HG02852 (cell line): Measurements from ENCODE around the gene FAF2.

Source experiments
- ATAC-seq: cut with Tn5 transposase; IDR thresholded peaks from one replicate; pipeline ENCODE4 v1.9.1; 2021; ENCODE audit warnings: mild to moderate bottlenecking, moderate library complexity; ENCODE audit not compliant: unreplicated experiment

Gene FAF2

GRCh38 chr5:176500511-176500910 is 52.3 kb downstream of the FAF2 start:
- no peak for ATAC-seq

GRCh38 chr5:176501333-176501732 is 53.1 kb downstream of the FAF2 start:
- ATAC-seq: no peak

GRCh38 chr5:176503496-176503895 is 55.3 kb downstream of the FAF2 start:
- no peak for ATAC-seq

DNA sequence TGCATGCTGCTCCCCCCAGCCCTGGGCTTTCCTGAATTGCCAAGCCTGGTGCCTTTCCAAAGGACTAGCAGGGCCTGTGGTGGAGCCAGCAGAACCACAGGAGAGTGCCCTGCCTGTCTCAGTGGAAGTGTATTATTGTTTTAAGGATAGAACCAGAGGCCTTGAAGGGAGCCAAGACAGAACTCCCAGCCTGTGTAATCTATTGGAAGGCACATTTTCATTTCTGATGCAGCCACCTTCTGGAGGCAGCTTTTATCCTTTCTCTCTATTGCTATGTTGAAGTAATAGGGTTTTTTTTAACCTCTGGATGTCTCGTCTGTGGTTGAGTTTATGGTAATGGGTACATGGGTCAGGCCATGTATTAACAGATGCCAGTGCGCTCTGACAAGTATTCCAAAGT is 59.7 kb downstream of the FAF2 start:
- ATAC-seq: no peak

DNA sequence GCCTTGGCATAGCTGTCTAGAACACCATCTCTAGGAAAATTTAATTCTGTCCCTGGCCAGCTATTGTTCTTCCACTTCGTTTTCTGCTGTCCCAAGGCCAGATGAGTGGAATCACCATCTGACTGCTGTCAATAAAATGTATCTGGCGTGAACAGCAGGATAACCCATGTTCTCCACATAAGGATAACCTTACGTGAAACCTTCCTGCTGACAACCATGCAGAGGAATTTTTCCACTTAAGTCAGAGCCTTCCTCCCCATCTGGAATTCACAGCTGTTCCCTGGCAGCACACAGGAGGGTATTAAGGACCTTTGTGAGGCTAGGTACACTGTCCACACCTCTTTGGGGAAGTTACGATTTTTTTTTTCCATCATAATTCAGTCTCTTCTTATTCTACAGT is 60.4 kb downstream of the FAF2 start:
- ATAC-seq: no peak

DNA sequence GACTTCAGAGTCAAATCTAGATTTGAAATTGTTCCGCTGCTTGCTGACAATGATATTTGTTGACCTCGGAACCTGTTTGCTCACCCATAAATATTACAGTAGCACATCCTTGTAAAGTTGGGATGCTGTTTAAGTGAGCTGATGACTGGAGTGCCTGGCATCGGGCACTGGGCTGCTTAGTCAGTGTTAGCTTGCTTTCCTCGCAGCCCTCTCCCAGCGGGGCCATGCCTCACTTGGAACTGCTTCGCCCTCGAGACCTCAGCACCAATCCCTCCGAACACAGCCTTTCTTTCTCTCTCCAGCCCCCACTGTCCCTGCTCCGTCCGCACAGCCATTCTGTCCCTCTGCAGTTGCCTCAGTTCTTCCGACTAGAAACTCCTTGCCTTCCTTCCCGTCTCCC is 65.6 kb downstream of the FAF2 start:
- no peak for ATAC-seq

- ATAC-seq: no peak
Measured at GRCh38 chr5:176514244-176514950, 66.2 kb downstream of the FAF2 start.

DNA sequence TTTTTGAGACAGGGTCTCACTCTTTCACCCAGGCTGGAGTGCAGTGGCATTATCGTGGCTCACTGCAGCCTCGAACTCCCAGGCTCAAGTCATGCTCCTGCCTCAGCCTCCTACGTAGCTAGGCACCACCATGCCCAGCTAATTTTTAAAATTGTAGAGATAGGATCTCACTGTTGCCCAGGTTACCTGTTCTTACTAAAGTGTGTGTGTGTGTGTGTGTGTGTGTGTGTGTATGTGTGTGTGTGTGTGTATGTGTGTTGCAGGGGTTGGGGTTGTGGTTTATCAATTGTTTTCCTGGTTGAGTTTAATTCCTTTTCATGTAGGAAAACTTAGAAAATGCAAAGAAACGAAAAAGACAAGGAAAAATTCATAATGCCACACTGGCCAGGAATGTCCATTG is 67.2 kb downstream of the FAF2 start:
- ATAC-seq: no peak

DNA sequence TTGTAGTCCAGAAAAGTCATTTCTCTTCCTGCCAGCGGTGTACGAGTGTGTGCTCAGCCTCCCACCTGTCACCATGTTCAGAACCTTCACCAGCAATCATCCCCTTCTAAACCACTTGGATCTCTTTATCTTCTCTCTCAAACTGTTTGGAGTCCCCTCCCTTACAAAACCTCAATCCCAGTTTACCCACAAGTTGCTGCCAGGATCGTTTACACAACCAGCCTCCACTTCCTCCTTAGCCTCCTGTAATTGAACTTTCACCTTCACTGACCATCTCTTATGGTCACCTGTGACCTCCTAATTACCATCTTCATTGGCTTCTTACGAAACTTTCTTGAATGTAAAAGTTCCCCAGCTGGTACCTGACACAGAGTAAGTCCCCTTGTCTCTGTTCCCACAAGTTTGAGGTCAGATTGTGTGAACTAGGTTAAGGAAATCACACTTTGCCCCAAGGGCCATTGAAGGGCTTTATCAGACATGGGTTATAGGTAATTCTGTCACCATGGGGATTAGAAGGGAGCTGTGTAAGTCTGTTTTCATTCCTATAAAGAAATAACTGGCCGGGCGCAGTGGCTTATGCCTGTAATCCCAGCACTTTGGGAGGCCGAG is 69.0 kb downstream of the FAF2 start:
- no peak for ATAC-seq

- ATAC-seq: no peak
Measured at GRCh38 chr5:176519810-176520720, 71.9 kb downstream of the FAF2 start.

GRCh38 chr5:176521286-176521685 is 73.1 kb downstream of the FAF2 start:
- ATAC-seq: no peak

DNA sequence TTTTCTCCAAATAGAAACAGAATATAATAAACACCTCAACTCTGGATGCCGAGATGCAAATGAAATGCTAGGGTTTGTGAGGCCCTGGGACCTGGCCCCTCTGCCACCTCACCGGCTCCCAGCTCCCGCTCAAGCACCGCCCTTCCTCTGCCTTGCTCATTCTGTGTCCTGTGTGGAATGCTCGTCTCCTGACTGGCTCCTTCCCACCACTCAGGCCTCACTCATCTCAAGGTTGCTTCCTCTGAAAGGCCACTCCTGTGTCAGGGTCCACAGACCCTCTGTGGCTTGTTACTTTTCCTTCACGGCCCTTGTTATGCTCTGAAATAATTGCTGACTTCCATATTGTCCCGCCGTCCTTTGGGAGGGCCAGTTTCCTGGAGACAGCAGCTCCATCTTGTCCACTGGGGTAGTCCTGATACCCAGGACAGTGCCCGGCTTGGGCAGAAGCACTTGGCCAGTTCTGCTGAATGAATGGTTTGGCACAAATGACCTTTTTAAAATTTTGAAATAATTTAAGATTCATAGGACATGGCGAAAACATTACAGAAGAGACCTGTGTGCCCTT is 73.6 kb downstream of the FAF2 start:
- ATAC-seq: no peak

DNA sequence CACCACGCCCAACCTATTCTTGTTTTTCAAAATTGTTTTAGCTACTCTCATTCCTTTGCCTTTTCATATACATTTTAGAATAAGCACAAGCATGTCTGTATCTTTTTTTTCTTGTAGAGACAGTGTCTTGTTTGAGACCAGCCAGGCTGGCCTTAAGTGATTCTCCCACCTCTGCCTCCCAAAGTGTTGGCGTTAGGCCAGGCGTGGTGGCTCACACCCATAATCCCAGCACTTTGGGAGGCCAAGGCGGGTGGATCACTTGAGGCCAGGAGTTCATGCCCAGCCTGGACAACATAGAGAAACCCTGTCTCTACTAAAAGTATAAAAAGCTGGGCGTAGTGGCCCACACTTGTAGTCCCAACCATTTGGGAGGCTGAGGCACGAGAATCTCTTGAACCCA is 76.0 kb downstream of the FAF2 start:
- ATAC-seq: no peak

GRCh38 chr5:176524987-176525386 is 76.8 kb downstream of the FAF2 start:
- no peak for ATAC-seq

- no peak for ATAC-seq
Measured at GRCh38 chr5:176525677-176526076, 77.5 kb downstream of the FAF2 start.

DNA sequence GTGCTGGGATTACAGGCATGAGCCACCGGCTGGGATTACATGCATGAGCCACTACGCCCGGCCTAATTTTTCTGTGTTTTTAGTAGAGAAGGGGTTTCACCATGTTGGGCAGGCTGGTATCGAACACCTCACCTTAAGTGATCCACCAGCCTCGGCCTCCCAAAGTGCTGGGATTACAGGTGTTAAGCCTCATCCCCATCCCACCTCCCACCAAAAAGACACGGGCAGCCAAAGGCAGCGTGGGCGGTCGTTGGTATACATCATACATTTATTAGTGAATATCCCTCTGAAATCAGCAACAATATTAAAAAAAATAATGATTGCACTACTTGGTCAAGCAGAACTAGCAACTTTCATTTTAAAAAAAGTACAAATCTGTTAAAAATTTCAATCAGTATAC is 78.3 kb downstream of the FAF2 start:
- no peak for ATAC-seq

- no peak for ATAC-seq
Measured at GRCh38 chr5:176527246-176528222, 79.3 kb downstream of the FAF2 start.

DNA sequence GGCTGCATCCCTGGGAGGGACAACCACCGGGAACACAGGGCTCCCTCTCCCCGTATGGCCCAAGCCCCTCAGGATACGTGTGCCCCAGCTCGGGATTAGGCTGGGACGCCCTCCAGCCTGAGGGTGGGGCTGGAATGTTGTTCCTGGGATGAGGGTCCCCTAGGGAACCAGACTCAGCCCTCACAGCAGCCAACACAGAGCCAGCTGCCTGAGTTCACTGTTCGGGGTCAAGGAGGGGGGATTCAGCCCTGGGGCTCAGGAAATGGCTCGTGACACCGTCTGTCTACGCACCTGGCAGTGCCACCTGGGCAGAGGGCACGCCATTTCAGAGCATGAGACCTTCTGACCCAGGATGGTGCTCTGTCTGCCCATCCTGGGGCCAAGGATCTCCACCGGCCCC is 80.1 kb downstream of the FAF2 start:
- no peak for ATAC-seq

DNA sequence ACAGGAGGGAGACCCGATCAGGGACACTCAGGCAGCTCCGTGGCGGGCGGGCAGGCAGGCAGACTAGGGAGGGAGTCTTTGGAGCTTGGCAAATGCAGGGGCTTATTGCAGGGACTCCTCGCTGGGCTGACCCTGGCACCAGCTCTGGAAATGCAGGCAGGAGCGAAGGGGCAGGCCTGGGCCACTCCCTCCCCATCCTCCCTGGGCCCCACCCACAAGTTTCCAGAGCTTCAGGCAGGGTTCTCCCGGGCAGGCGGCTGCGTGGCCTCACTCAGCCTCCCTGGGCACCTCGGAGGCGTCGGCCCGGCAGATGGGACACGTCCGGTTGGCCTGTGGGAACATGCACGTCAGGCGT is 80.6 kb downstream of the FAF2 start:
- ATAC-seq: no peak

DNA sequence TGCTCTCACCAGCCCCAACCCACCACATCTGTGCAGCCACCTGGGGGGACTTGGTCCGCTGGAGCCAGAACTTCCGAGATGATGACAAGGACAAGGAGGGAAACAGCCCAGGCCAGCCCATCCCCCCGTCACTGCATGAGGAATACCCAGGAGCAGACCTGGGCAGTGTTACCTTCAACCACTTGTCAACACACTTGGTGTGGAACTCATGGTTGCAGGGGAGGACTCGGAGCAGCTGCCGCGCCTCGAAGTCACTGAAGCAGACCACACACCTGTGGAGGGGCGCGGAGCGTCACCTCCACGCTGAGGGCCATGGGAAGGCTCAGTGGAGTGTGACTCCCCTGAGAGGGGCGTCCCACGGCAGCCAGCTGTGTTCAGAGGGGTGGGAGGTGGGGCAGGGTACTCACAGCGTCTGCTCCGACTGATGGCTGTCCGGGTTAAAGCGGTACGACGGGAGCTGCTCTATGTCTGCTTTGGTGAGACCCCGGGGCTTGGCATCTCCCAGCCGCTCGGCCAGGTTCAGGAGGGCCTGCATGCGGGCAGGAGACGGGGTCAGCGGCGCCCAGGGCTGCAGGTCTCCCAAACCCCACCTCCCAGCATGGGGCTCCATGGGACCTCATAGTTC is 81.0 kb downstream of the FAF2 start:
- no peak for ATAC-seq
